Brain pericyte (primary cell): ENCODE data around the gene TOM1.

Source experiments
- DNase-seq: peaks from one replicate; pipeline ENCODE4 v3.0.0-alpha.2; 2012; ENCODE audit warnings: low read depth, low spot score

The TOM1 gene

DNA sequence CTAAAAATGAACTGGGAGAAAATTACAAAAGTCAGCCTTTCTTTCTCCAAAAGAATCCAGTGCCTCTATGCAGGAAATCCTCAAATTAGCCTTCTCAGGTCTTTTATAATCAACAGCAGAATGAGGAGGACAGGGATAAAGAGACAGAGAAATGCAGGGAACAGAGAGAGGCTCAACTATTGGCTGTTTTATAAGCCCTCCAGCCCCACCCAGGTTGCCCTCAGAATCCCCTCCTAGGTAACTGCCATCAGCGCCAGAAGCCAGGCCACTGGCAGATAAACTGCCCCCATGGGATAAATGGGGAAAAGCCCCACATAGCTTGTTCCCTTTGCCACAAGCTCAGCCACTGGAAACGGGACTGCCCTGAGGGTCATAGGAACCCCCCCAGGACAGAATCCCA is 70.3 kb downstream of the TOM1 start:
- no peak for DNase-seq

DNA sequence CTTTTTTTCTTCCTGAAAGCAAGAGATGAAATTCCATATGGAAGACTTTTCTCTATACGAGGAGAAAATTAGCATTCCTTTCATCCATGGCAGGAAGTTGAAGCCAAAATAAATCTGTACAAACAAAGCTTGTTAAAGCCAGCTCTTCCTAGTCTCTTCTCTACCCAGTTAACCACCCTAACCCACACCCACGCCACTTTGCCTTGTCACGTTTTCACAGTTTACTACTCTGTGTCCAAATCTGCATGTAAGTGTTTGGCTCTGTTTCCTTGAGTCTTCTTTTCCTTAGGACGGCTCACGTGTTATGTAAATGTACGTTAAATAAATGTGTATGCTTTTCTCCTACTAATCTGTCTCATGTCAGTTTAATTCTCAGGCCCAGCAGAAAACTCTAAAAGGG is 74.1 kb downstream of the TOM1 start:
- no peak for DNase-seq

DNA sequence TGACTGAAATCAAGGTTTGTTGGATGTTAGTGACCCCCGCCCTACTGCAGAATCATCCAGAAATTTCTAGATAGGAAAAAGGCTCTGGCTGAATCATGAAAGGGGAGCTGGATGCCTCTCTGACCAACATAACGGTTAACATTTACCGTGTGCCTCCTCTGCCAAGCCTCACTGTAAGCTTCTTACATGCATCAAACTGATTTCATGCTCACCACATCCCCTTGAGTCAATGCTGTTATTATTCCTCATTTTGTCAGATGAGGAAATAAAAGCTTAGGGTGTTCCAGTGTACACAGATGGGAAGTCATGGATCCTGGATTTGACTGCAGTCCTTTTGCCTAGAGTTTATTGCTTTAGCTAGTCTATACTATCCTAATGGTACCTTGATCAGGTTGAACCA is 75.3 kb downstream of the TOM1 start:
- no peak for DNase-seq

DNA sequence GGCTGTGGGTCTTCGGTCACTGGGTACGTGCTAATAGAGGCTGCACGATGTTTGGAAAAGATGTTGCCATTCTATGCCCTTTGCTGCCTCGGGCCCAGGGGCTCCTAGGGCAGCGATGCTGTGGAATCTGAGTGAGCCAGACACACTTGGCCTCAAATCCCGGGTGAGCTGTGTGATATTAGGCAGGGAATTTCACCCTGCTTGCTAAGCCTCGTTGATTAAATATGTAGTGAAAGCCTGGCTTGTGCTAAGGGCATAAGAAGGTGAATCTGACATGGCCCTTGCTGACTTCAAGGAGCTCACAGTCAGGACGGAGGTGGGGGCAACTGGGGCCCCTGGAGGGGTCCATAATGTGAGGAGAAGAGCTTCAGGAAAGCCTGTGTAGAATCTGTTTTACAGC is 75.8 kb downstream of the TOM1 start:
- no peak for DNase-seq

DNA sequence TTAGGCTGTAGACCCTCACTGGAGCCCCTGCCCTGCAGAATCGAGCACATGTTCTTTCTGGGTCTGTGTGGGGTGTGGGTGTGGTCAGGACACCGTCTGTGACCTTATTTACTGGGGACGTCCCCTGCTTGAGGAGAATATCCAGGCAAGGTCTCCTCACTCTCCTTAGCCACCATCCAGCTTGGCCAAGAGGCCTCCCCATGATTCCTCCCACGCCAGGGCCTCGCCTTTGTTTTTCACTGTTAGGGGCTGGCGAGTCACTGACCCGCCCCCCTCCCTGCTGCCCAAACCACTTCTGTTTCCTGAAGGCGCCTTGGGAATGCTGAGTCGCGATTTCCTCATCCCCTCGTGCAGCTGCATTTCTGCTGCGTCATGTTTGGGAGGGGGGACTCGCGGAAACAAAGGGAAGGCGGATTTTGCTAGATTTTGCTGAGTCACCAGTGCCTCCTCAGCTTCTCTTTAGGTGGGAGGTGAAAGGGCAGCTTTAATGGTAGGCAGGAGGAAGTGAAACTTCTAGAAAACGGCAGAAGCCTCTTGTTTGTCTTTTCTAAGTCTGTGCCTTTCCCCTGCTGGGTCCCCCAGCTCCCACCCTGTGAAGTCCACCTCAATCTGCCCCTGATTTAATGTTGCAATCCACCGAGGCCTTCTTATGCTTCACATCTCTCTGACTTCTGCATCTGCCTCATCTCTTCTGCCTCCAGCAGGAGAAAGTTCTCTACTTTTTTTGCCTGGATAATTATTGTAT is 77.2 kb downstream of the TOM1 start:
- DNase-seq = peak; percentile 98

DNA sequence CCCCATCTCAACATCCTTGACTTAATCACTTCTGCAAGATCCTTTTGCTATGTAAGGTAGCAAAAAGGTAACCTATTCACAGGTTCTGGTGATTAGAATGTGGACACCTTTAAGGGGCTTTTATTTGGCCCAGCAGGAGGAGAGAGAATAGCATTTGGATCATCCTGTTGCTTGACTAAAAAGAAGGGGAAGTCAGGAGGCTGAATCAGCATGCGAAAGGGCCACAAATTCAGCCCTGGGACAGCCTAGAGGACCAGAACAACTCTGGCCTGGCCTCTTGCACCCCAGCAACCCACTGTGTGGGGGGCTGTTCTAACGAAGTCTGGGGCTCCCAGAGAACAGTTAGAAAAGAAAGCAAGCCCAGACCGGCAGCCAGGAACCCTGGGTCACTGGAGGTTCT is 78.0 kb downstream of the TOM1 start:
- DNase-seq = no peak

DNA sequence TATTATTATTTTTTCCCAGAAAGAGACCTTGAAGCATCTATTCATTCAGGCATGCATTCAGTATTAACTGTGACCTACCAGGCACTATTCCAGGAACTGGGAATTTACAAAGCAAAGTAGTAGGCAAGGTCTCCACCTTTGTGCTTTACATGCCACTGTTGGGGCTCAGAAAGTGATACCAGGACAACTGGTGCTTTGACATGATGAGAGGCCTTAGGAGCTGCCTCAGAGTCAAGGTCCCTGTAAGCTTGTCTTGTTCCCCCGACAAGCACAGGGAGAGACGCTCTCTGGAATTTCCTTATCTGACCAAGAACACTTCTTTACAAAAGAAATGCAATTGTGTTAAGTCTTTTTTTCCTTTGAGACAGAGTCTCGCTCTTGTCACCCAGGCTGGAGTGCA is 78.9 kb downstream of the TOM1 start:
- DNase-seq = no peak

DNA sequence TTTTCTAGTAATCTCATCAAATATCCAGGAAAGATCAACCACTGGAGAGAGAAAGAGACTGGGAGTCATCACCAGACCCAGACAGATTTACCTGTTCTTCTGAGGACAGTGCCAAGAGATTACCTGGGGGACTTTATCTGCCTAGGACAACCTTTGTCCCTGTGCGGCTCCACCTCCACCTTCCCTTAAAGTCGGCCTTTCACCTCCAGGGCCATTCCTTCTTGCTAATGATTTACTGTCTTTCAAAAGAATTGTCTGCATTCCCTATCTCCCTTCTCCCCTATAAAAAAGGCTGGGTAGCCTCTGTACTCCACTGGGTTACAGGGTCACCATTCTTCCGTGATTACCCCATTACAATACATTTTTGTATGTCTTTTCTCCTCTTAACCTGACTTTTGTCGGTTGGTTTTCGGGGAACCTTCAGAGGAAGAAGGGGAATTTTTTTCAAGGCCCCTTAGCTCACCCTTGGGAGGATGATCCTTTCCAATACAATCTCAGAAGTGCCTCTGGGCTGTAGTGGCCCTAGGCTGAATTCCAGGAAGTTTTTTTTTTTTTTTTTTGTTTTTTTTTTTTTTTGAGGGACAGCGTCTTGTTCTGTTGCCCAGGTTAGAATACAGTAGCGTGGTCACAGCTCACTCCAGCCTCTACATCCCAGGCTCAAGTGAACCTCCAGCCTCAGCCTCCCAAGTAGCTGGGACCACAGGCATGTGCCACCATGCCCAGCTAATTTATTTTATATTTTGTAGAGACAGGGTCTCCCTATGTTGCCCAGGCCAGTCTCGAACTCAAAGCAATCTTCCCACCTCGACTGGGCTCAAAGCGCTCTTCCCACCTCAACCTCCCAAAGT is 79.7 kb downstream of the TOM1 start:
- no peak for DNase-seq

DNA sequence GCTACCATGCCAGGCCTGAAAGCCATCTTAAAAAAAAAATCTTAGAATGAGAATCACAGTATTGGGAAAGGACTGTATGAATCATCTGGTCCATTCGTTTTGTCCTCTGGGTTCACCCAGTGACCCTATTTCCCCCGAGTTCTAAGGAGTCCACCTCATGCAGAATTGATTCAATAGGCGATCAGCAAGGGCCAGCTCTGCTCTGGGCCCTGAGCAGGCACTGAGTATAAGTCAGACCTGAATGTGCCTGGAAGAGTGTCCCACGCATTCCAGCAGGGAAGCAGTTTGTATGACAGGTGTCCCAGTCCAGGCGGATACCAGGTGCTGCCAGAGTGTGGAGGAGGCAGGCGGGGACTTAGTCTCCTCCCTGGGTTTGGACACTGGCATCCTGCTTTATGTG is 80.3 kb downstream of the TOM1 start:
- no peak for DNase-seq

DNA sequence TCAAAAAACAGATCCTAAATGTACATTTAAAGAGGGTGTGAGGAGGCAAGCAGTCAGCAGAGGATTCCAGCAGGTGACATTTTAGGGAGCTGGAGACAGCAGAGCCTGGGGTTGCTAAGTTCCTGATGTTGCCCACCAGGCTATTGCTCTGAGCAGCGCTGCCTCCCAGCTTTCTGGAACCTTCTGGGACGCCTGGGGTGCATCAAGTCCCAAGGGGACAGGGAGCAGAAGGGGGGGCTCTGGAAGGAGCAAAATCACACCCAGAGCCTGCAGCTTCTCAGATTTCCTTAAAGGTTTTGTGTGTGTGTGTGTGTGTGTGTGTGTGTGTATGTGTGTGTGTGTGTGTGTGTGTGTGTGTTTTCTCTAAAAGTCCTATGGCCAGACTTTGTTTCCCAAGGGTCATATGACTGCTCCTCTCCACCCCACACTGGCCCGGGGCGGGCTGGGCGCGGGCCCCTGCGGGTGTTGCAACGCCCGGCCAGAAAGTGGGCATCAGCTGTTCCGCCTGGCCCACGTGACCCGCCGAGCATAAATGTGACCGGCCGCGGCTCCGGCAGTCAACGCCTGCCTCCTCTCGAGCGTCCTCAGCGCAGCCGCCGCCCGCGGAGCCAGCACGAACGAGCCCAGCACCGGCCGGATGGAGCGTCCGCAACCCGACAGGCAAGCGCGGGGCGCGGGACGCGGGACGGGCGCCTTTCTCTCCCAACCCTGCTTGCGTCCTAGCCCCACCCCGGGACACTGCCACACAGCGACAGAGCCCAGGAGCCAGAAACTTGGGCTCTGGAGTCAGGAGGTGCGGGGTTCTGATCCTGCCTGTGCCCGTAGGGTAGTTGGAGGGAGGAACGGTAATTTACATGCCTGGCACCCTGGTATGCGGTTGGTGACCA is 81.1 kb downstream of the TOM1 start, which contains the start of gene HMOX1:
TSS of gene HMOX1 (plus strand) at position 560 of the 887 bp plus-strand sequence. CDS start at position 638, 78 bp downstream.
- DNase-seq = peak; percentile 68

DNA sequence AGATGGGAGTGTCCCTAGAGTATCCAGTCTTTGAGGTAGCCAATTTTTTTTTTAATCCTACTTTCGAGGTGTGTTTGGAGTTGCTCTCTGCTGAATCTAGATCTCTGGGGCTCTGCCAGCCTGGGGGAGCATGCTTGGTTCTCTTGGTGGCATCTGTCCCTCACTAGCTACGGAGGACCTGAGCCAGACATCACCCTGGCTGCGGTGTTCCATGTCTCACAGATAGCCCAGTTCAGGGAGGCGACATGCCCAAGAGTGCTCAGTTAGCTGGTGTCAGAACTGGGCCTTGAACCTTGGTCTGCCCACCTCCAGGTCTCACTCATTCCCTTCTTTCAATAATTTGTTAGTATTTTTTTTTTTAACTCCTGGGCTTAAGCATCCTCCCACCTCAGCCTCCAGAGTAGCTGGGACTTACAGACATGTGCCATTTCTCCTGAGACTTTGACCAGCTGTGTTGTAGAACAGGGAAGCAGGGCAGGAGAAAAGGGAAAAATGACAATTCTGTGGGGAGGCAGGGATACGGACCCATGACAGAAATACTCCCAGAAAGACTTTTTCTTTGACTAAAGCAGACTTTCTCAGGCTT is 81.8 kb downstream of the TOM1 start:
- DNase-seq = no peak

DNA sequence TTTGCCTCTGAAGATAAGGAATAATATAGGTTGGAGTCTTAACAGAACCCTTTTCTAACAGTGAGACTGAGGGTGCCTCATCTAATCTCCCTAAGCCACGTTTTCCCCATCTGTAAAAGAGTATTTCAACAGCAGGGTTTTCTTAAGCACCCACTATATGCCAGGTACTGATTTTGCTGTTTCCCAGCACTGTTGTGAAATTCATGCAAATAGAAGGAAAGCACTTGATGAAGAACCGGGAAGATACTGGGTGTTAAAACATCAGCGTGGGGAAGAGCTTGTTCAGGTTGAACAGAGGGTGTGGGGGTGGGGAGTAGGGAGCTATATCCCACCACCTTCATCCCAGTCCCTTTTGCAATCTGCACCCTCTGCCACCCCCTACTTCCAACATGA is 84.0 kb downstream of the TOM1 start:
- no peak for DNase-seq

DNA sequence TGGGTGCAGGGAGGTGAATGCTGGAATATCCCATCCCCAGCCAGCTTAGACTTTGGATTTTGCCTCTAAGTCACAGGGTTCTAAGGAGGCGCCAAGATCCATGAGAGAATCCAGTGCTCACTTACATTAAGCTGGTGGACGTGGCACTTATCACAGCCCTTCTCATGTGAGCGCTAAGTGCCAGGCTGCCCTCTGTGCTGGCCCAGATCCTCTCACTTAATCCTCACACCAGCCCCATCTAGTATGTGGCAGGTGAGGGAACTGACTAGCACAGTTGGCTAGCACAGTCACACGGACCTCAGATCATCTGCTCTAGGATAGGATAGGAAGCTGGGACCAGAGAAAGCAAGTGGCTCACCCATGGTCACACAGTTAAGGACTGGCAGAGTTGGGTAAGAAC is 84.8 kb downstream of the TOM1 start:
- DNase-seq = no peak

DNA sequence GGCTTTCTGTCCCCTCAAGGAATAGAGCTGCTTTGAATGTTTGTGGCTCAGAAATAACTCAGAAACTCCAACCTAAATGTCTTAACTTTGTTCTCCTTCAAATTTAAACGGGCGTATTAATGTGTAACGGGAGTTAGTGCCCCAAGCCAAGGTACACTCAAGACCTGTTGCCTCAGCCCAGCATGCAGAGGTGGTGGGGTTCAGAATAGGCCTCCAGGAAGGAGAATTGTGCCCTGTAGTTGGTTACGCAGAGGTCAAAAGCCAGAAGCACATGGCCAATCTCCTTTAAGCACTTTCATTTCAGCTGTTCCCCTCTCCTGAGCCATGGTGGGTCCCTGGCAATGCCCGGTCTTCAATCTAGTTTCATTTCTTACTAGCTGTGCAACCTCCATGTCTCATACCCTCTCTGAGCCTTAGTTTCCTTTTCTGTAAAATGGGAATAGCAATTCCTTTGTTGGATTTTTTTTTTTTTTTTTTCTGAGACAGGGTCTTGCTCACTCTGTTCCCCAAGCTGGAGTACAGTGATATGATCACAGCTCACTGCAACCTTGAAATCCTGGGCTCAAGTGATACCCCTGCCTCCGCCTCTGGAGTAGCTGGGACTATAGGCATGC is 85.4 kb downstream of the TOM1 start:
- no peak for DNase-seq

DNA sequence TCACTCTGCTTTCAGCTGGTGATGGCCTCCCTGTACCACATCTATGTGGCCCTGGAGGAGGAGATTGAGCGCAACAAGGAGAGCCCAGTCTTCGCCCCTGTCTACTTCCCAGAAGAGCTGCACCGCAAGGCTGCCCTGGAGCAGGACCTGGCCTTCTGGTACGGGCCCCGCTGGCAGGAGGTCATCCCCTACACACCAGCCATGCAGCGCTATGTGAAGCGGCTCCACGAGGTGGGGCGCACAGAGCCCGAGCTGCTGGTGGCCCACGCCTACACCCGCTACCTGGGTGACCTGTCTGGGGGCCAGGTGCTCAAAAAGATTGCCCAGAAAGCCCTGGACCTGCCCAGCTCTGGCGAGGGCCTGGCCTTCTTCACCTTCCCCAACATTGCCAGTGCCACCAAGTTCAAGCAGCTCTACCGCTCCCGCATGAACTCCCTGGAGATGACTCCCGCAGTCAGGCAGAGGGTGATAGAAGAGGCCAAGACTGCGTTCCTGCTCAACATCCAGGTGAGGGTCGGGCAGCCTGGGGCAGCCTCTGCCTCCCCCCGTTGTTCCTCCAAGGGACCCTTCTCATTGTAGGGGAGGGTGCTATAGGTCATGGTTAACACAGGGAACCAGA is 87.1 kb downstream of the TOM1 start:
- DNase-seq = no peak

DNA sequence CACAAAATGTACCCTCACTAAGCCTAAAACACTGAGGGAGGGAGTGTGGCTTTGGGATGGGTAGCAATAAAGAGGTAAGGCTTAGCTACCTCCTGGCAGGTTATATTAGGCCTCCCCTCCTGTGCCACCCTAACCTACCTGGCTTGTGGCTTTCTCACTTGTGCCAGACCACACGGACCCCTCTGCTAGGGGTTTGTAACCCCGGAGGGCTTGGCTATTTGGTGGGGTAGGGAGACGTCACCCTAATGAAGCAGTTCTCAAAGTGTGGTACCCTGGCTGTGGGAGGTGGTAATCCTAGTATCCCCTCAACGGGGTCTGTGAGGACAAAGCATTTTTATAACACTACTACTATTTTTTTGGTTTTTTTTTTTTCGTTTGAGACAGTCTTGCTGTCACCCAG is 91.2 kb downstream of the TOM1 start:
- DNase-seq = no peak

DNA sequence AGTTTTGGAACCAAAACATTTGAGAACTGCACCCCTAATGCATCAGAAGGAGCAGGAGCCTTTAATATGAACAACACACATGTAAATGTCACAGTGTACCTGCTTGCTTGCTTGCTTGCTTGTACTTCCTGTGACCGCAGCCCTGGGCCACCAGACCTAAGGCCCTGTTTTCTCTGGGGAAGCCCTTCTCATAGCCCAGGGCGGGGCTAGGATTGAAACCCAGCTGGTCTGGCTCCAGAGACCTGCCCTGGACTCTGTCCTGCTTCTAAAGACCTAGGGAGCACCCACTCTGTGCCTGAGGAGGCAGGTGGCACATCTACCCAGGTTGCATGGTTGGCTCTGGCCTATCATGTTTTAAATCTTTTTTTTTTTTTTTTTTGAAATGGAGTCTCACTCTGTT is 92.7 kb downstream of the TOM1 start:
- no peak for DNase-seq

DNA sequence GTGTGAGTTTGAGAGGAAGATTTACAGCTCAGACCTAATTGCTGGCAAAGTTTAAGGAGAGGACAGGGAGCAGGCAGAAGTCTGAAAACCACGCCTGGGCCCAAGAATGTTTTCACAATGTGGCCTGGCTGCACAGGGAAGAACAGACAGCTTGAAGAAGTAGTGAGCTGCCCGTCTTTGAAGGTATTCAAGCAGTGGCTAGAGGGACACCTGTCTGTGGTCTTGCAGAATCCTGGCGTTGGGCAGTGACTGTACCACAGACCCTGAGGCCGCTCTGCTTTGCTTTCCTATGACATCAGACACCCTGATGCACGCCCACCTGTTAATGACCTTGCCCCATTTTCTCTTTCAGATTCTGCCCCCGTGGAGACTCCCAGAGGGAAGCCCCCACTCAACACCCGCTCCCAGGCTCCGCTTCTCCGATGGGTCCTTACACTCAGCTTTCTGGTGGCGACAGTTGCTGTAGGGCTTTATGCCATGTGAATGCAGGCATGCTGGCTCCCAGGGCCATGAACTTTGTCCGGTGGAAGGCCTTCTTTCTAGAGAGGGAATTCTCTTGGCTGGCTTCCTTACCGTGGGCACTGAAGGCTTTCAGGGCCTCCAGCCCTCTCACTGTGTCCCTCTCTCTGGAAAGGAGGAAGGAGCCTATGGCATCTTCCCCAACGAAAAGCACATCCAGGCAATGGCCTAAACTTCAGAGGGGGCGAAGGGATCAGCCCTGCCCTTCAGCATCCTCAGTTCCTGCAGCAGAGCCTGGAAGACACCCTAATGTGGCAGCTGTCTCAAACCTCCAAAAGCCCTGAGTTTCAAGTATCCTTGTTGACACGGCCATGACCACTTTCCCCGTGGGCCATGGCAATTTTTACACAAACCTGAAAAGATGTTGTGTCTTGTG is 93.7 kb downstream of the TOM1 start:
- DNase-seq = no peak

DNA sequence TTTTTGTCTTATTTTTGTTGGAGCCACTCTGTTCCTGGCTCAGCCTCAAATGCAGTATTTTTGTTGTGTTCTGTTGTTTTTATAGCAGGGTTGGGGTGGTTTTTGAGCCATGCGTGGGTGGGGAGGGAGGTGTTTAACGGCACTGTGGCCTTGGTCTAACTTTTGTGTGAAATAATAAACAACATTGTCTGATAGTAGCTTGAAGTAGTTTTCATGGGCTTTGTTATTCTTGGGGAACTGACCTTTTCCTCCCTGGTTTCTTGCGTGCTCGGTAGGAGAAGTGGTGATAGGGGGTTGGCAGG is 94.3 kb downstream of the TOM1 start:
- DNase-seq = no peak
